ENCODE measurements around the gene ZBTB48.
A peak's percentile ranks its signal among the peaks of the same experiment; 100 is the strongest.
"Not testable (repeated sequence)": the region's sequence is repeated elsewhere in the genome, so short reads cannot be mapped to it uniquely, and the experiment has no call there.

ZBTB48 gene

GRCh38 chr1:6579374-6580118, at the start of gene ZBTB48:
Gene ZBTB48, plus strand, starts transcription at chr1:6579994. Its CDS starts 616 bp downstream, at chr1:6580610.
- peak; percentile 91 for DNase-seq (ENCODE audit: low read depth, low spot score)

DNA sequence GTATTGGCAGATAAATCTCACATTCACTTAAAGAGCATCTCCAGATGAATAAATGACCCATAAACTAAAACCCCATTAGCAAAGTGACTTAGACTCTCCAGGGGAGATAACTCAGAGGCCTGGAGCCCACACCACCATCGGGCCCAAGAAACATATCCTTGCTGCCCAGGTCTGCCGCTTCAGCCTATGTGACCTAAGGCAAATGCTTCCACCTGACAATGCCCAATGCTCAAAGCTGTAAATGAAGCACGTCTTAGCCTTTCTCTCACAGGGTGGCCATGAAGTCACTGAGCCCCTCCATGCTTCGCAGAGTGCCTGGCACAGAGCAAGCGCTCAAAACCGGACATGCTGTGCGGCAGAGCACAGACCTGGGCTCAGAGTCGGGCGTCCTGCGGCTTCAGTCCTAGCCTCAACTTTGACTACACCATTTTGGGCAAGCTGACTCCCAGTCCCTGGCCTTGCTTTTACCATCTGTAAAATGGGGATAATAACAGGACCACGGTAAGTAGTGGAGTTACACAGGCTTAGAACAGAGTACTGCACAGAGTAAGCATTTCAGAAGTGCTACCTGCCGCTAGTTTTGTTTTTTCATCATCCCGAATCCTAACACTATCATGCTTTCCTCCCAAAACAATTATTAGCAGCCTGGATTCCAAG, 49.2 kb upstream of the ZBTB48 start:
- no peak for DNase-seq (ENCODE audit: low read depth, low spot score)

DNA sequence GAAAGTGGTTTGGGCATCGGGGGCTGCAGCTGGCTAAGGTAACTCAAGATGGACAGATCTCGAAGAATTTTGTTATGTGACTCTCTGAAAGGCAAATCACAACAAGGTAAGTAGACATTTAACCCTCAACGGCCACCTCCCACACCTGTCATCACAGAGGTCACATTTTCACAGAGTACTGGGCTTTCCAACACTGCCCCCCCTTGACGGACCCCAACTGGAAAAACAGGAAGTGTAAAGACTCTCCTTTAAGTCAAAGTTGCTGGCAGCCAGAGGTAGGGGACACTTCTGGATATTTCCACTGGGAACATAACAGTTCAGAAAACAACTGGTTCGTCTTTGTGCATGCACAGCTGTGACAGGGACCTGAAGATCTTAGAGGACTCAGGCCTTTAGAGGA, 47.8 kb upstream of the ZBTB48 start:
- no peak for DNase-seq (ENCODE audit: low read depth, low spot score)

GRCh38 chr1:6534248-6534822, 45.5 kb upstream of the ZBTB48 start:
- no peak for DNase-seq (ENCODE audit: low read depth, low spot score)

DNA sequence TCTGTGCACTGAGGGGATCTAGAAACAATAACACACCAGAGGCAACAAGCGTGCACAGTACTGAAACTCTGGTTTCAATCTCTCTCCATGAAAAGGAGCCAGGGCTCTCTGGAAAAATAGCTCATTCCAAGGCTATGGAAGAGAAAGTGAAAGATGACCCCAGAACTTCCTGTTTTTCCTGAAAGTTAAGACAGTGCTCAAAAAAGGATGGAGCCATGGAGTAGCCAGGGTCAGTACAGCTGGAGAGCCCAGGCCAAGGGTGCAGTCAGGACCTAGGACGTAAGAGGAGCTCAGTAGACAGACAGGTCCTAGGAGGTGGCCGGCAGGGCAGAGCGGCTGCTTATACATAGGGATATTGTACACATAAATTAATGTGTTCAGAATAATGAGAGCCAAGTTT, 44.6 kb upstream of the ZBTB48 start:
- no peak for DNase-seq (ENCODE audit: low read depth, low spot score)

DNA sequence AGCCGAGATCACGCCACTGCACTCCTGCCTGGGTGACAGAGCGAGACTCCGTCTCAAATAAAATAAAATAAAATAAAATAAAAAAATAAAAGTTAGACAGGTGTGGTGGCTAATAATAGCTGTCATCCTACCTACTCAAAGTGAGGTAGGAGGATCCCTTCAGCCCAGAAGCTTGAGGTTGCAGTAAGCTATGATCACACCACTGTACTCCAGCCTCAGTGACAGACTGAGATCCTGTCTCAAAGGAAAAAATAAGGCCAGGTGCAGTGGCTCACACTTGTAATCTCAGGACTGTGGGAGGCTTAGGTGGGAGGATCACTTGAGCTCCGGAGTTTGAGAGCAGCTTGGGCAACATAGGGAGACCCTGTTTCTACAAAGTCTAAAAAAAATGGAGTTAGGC, 43.5 kb upstream of the ZBTB48 start:
- DNase-seq (ENCODE audit: low read depth, low spot score): no peak

DNA sequence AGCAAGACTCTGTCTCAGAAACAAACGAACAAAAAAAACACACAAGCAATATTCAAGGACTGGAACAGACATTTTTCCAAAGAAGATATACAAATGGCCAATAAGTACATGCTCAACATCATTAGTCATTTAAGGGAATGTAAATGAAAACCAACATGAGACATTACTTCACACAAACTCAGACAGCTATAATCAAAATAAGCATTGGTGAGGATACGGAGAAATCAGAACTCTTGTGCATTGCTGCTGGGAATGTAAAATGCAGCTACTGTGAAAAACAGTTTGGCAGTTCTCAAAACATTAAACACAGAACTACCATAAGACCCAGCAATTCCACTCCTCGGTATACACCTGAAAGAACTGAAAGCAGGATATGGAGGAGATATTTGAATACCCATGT, 40.8 kb upstream of the ZBTB48 start:
- DNase-seq (ENCODE audit: low read depth, low spot score): no peak

DNA sequence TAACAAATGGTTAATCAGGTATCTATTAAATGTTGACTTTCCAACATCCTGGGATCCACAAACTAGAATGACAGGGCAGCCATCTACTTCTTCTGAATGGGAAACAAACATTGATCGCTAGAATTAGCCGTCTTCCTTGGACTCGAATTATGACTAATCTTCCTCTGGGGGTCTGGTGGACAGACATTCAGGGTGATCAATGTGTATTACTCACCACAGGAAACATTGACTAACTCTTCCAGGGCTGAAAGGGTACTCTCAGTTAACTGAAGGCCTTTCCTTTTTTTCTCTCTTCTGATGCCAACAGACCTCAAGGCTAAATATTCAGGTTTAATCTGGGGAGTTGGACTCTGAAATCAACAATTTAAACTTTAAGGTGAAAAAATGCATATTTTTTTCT, 35.0 kb upstream of the ZBTB48 start:
- DNase-seq (ENCODE audit: low read depth, low spot score): no peak

GRCh38 chr1:6545276-6546112, 34.3 kb upstream of the ZBTB48 start:
- no peak for DNase-seq (ENCODE audit: low read depth, low spot score)

DNA sequence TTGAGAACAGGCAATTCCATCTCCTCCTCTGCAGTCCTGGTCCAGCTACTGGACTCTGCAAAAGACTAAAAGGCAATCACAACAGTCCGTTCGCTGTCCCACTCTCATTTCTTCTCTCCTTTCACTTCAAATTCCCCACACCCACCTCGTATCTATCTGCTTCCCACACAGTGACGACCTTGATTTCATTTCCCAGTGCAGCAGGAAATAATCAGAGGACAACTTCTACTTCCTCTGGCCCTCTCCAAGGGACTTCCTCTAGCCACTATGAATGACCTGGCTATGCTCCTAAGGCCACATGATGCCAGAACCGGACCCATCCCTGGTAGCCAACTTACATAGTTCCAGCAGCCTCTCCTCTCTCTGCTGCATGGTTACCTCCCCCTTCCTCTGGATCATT, 33.5 kb upstream of the ZBTB48 start:
- DNase-seq (ENCODE audit: low read depth, low spot score): no peak

DNA sequence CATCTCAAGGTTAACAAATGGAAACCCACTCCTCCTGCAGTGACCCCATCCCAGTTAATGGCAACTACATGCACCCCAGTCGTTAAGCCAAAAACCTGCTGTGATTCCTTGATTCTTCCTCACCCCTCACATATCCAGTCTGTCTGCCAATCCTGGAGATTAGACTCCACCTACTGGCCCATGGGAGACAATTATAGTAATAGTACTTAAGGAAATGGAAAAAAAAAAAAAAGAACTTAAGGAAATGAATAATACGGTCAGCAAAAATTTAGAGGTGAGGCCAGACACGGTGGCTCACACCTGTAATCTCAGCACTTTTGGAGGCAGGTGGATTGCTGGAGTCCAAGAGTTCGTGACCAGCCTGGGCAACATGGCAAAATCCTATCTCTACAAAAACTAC, 32.5 kb upstream of the ZBTB48 start:
- DNase-seq (ENCODE audit: low read depth, low spot score): no peak

DNA sequence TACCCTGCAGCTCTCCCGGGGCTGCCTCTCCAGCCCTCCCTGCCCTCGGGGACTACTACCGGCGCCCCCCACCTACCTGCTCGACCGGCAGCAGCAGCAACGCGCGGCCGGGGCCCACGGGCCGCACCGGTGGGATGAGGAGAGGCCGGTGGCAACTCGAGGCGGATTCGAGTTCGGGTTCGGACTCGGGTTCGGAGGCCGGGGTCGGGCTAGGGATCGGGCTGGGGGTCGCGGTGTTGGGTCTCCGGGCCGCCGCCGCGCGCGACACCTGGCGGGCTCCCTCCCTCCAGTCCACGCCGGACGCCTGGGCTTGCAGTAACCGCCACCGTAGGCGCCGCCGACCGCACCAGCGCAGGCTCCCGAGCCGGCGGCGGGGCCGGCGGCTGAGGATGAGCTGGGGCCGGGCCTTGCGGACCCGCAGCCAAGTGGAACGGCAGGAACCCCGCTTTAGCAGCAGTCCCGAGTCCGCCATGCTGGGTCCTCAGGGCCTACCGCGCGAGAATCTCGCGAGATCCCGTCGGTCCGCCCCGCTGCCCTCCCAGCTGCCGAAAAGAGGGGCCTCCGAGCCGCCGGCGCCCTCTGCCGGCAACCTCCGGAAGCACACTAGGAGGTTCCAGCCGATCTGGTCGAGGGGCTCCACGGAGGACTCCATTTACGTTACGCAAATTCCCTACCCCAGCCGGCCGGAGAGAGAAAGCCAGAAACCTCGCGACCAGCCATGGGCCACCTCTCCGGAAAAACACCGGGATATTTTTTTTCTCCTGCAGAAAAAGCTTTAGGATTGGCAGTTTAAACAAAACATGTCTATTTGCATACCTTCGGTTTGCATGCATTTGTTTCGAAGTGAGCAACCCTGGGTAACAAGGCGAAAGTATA, 25.5 kb upstream of the ZBTB48 start, which contains the start of gene NOL9:
NOL9 (minus strand) TSS at position 483 of the 876 bp plus-strand sequence; CDS start at position 472, 11 bp downstream.
- DNase-seq (ENCODE audit: low read depth, low spot score): peak; percentile 76

DNA sequence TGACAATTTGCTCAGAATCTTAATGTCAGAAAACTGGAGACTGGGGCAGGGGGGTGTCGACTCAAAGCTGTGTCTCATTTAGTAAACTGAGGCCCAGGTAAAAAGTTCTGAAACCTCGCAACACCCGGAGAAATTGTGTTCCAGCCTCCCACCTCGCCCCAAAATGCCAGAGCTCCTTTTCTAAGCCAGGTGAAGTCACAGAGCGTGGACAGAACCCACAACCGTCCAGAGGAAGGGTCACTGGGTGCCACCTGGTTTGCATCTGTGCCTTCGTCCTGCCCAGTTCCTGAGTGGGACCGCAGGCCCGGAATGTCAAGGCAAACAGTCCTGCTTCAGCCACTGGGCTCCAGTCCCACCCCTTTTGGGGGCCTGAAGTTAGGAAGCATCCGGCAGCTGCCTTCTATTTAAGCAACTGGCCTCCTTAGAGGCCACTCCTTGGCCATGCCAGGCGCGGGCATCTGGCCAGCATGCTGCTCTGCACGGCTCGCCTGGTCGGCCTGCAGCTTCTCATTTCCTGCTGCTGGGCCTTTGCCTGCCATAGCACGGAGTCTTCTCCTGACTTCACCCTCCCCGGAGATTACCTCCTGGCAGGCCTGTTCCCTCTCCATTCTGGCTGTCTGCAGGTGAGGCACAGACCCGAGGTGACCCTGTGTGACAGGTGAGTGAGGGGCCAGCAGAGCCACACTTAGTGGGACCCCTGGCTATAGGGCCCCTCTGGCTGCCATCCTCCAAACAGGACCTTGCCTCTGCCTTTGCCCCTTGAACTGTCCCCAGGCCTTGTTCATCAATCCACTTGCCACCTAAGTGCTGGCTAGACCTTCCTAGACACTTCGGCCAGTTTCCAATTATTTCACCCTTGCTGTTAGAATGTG, 24.7 kb upstream of the ZBTB48 start, which contains the start of gene TAS1R1:
TAS1R1 (plus strand) TSS at position 401 of the 872 bp plus-strand sequence; CDS start at position 468, 67 bp downstream.
- no peak for DNase-seq (ENCODE audit: low read depth, low spot score)

- DNase-seq (ENCODE audit: low read depth, low spot score): no peak
Measured at GRCh38 chr1:6557597-6557996, 22.2 kb upstream of the ZBTB48 start.

DNA sequence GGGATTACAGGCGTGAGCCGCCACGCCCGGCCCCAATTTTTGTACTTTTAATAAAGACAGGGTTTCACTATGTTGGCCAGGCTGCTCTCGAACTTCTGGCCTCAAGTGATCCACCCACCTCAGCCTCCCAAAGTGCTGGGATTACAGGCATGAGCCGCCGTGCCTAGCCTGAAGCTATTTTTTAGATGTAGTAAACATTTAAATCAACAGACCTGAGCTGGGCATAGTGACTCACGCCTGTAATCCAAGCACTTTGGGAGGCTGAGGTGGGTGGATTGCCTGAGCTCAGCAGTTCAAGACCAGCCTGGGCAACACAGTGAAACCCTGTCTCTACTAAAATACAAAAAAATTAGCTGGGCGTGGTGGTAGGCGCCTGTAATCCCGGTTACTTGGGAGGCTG, 20.6 kb upstream of the ZBTB48 start:
- not testable (repeated sequence) for DNase-seq (ENCODE audit: low read depth, low spot score)

DNA sequence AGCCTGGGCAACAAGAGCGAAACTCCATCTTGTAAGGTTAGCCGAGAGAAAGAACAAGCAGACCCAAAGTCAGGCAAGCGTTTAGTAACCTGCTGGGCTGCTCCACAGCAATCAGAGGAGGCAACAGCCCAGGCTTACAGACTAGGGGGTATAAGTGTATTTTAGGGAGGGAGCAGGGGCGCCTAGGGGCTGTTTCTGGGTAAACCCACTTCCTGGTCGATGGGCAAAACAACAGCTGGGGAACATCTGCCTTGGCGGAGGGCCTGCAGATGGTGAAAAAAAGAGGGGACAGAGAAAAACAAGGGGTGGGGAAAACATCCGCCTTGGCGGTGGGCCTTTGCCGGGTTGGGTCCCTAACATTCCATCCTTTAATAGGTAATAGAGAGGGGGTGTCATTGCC, 19.5 kb upstream of the ZBTB48 start:
- no peak for DNase-seq (ENCODE audit: low read depth, low spot score)

- no peak for DNase-seq (ENCODE audit: low read depth, low spot score)
Measured at GRCh38 chr1:6569033-6569432, 10.8 kb upstream of the ZBTB48 start.

- DNase-seq (ENCODE audit: low read depth, low spot score): no peak
Measured at GRCh38 chr1:6570100-6570499, 9.7 kb upstream of the ZBTB48 start.

GRCh38 chr1:6570987-6571386, 8.8 kb upstream of the ZBTB48 start:
- no peak for DNase-seq (ENCODE audit: low read depth, low spot score)

Measured in smooth muscle cell of the brain vasculature (primary cell).